GM18498 (cell line): ENCODE data around the gene TMEM255B.

Experiments
- ATAC-seq: cut with Tn5 transposase; IDR thresholded peaks from one replicate; pipeline ENCODE4 v1.9.1; 2021; ENCODE audit warnings: mild to moderate bottlenecking, moderate library complexity; ENCODE audit not compliant: unreplicated experiment

The TMEM255B gene

DNA sequence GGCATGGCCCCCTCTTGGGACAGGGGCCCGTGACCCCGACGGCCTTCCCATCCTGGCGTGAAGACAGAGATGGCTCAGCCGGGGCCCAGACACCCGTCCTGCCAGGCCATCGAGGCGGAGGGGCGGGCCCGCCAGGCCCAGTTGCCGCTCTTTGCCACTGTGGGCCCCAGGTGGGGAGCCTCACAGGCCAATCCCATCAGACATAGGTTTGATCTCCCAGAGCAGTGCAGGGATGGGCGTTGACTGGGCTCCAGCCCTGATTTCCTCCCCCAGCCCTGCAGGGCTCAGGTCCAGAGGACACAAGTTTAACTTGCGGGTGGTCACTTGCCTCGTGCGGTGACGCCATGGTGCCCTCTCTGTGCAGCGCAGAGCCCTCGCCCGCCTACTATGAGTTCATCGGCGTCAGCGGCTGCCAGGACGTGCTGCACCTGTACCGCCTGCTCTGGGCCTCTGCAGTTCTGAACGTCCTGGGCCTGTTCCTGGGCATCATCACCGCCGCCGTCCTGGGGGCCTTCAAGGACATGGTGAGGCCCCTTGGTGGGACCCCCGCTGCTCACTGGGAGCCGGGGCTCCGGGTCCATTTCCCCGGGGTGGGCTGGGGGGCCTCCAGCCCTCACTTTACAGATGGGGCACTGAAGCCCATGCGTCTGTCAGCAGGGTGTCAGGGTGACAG lies 42.4 kb downstream of the TMEM255B start:
- ATAC-seq: no peak

DNA sequence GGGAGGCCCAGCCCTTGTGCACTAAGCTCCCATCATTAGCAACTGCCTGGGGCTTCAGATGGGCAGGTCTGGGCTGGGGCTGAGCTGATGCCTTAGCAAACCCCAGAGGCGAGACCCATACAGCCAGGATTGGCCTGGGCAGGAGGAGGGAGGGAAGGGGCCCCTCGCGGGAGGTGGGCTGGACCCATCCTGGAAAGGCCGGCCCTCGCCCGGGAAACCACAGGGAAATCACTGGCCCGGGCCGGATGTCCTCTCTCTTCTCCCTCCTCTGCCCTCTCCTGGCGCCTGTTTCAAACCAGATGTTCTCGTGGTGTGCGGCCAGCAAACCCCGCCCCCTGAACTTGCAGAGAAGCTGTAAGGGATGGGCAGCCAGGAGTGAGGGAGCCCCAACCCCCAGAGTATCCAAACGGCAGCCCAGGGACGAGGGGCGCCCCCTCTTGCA lies 43.1 kb downstream of the TMEM255B start:
- ATAC-seq: no peak

DNA sequence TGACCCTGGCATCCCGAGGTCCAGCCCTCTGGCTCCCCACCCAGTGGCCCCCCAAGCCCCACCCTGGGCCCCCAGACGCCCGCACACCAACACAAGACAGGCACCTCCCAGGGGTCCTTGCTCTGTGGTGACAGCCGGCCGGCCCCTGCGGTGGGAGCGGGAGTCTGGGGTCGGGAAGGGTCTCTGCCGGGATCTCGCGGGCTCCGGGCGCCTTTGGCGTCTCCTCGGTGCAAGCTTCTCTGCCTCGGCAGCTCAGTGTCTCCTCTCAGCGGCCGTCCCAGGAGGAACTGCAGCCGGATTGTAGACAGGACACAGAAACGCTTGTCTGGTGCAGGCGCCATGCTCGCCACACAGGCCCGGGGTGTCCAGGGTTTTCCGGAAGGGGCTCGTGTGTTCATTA lies 43.7 kb downstream of the TMEM255B start:
- ATAC-seq: no peak

DNA sequence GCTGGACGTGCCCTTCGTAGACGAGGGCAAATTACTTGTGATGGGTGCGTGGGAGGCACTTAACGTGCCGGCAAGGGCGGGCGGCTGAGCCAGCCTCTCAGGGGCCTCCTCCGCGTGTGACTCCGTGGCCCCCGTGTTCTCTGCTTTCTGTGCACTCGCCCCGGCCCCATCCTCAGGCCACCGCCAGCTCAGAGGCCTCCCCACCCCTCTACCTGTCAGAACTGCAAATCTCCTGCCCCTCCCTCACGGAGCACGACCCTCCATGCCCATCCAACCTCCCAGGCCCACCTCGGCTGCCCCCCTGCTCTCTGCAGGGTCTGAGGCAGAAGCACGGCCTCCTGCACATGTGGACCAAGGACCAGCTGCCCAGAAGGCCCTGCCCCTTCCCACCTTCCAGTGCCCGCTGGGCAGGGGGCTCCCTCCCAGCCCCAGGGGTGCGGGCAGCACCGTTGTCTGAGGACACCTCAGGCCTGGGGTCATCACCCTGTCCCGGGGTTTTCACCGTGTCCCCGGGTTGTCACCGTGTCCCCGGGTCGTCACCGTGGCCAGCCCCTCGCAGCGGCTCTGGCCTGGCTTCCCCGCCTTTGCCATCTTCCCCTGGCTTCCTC lies 44.5 kb downstream of the TMEM255B start:
- no peak for ATAC-seq

DNA sequence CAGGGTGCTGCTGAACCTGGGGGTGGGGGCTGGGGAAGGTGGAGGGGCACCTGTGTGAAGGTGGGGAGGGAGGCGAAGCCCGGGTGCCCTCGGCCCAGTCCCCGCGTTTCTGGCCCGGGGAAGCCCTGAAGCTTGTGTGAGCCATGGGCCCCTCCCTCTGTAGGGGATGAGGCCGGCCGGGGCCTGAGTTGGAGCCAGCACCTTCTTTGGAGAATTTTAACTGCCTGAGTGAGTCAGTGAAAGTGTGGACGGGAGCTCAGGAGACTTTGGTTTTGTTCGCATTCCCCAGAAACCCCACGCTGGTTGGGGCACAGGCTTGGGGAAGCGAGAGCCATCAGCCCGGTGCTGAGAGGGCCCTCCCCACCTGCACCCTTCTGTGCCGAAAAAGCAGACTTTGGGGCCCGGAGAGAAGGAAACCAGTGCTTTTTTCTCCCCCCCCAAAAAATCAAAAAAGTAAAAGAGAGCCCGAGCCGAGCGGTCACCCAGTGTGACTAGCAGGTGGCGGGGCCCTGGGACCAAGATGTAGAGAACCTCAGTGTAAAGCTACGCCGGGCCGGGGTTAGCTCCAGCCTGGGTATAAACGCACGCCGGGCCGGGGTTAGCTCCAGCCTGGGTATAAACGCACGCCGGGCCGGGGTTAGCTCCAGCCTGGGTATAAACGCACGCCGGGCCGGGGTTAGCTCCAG lies 45.1 kb downstream of the TMEM255B start:
- ATAC-seq: no peak

DNA sequence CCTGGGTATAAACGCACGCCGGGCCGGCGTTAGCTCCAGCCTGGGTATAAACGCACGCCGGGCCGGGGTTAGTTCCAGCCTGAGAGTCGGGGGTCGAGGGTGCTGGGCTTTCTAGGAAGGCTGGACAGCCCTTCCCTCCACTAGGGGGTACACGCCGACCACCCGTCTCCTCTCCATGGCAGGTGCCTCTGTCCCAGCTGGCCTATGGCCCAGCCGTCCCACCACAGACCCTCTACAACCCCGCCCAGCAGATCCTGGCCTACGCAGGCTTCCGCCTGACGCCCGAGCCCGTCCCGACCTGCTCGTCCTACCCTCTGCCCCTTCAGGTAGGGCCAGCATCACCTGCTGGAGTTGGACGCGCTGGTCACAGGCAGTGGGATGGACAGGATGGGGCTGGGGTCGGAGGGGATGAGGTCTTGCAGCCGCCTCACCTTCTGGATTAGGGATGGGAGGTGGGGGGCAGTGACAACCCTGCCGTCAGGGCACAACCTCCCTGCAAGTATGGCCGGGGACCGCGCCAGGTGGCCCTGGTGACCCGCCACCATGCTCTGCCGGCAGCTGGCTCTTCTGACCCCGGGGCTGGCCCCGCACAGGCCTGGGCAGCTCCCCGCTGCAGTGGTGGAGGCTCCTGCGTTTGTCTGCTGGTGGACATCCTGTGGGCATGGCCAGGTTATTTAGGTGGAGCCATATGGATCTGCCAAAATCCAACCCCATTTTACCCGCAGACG lies 45.8 kb downstream of the TMEM255B start:
- ATAC-seq: no peak

DNA sequence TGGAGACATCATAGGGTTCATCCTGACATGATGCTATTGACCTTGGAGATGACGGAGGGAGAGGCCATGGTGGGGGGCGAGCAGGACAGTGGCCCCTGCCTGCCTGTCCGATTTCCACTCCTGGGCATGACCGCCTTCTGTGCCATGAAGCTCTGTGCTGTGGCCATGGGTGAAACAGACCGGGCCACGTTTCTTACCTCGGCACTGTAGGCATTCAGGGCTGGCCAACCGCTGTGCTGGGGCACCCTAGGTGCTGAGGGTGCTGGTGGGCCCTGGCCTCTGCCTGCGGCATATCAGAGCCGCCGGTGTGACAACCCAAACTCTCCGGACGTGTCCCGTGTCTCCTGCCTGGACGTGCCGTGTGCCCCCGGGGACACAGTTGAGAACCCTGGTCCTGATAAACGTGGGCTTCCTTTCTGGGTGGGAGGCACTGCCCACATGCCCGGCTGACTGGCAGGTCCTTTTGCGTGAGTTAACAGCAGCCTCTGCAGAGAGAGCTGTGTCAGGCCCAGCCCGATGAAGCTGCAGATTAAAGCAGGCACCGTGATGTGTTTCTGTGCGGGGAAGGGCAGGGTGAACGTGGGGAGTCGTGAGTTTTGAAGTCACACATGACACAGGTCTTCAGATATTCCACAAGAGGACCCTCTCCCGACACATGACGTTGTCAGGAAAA lies 46.5 kb downstream of the TMEM255B start:
- no peak for ATAC-seq

DNA sequence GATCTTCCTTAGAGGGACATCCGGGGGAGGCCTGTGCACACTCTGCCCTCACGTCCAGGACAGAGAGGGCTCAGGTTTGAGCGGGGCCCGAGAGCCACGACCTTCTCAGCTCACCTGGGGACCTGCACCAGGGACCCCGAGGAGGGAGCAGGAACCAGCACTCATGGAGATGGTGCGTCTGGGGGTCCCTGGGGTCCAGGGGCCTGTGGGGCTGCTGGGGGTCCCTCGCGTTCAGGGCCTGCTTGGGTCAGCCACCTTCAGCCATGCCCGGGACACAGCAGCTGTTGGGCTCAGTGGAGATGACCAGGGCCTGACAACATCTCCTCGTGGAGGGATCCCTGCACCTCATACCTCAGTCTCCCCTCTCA lies 47.1 kb downstream of the TMEM255B start:
- ATAC-seq: no peak

DNA sequence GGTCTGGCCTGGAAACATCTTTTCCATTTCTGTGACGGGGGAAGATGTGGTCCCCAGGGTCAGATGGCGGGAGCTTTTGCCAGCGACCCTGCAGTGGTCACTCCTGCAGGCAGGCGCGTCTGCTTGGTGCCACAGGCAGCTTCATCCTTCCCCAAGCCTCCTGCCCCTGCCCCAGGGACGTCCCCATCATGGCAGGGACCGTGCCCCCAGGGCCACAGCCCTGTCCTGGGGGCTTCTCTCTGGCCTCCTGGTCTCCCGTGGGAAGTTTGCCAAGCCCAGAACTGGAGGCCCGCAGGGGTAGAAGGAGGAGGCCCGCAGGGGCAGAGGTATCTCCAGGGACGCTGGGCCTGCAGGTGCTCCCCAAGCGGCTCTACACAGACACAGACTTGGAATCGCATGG lies 47.5 kb downstream of the TMEM255B start:
- ATAC-seq: no peak

DNA sequence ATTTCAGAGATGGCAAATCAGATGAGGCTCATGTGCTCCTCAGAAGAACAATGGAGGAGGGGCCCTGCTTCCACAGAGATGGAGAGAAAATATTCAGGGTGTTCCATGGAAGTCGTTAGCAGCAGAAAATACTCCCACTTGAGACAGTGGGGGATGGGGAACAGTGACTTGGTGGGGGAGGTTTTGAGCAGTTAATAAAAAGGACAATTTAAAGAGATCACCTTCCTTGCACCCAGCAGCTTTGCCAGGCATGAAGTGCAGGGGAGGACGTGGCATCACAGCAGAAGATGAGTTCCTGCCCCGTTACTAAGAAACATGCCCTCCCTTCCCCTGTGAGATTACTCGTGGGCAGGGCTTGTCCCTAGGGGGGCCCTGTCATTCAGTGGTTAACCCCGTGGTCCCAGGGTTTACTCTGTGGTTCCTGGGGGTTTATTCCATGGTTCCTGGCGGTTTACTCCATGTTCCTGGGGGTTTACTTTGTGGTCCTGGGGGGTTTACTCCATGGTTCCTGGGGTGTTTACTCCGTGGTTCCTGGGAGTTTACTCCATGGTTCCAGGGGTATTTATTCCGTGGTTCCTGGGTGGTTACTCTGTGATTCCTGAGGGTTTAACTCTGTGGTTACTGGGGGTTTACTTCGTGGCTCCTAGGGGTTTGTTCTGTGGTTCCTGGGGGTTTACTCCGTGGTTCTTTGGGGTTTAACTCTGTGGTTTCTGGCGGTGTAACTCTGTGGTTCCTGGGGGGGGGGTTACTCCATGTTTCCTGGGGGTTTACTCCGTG lies 49.2 kb downstream of the TMEM255B start:
- no peak for ATAC-seq

DNA sequence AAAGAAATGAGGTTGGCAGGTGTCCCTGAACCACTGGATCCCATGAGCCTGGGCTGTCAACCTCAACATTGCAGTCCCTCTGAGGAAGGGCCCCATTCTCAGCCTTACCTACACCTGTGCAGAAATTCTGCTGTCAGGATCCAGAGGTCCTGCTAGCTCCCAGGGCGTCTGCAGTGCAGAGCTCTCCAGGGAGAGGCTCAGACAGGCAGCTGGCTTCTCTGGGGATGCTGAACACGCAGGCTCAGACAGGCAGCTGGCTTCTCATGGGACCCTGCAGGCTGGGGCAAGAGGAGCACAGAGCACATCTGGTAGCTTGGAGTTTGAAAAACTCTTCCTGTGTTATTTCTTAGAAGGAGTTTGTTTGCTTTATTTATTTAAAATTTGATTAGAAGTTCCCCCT lies 50.9 kb downstream of the TMEM255B start:
- no peak for ATAC-seq

DNA sequence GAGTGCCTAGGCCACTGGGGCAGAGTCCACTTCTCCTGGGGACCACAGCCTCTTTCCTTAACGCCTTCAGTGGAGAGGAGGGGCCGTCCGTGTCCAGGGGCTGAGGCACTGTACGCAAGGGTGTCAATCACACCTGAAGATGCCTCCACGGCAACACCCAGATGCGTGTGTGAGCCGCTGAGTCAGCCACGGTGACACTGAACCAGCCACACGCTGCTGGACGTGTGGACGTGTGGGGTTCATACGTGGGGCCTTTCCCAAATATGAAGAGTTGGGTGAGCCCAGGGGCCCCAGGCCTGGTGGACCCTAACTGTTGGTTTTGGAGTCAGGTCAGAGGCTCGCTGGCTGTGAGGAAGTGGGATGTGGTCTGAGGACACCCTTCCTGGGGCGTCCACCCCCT lies 51.6 kb downstream of the TMEM255B start:
- no peak for ATAC-seq

DNA sequence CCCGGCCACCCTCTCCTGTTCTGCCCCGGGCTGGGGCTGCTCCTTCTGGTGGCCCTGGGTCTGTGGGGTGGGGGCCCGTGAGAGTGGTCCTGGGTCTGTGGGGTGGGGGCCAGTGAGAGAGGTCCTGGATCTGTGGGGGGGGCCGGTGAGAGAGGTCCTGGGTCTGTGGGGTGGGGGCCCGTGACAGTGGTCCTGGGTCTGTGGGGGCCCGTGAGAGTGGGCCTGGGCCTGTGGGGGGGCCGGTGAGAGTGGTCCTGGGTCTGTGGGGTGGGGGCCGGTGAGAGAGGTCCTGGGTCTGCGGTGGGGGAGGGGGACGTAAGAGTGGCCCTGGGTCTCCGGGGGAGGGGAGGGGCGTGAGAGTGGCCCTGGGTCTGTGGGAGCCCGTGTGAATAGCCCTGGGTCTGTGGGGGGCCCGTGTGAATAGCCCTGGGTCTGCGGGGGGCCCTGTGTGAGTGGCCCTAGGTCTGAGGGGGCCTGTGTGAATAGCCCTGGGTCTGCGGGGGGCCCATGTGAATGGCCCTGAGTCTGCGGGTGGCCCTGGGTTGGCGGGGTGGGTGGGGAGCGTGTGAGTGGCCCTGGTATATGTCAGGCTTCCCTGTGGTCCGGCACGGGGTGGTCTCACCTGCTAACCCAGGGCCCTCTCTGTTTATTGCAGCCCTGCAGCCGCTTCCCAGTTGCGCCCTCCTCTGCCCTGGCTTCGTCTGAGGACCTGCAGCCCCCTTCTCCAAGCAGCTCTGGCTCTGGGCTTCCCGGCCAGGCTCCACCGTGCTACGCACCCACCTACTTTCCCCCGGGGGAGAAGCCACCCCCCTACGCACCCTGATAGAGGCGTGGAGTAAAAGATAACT lies 52.3 kb downstream of the TMEM255B start:
- no peak for ATAC-seq

DNA sequence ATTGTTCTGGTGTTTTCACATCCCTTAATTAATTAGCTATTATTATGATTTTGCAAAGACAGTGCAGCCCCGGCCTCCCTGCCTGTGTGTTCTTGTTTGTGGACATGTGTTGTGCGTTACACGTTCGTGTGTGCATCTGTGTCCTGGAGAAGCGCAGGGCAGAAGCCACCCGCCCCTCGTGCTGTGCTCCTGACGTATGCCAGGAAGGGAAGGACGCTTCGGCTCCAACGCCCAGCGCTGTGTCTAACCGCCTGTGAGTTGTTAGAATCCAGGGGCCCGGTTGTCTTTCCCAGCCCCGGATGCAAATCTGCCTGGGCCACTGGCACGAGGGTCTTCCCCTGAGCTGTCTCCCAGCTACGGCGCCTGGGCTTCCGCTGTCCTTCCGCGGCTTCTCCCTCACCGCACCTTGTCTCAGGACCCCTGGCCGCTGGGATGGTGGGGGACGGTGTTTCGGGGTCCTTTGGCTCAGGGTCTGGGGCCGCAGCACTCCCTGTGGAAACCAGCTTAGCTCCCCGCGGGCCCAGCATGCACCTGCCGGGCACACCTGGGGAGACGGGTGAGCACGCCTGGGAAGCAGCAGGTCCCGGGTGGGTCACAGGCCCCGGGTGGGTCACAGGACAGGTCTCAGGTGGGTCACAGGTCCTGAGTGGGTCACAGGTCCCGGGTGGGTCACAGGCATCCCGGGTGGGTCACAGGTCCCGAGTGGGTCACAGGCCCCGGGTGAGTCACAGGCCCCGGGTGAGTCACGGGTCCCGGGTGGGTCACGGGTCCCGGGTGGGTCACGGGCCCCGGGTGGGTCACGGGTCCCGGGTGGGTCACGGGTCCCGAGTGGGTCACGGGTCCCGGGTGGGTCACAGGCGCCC lies 53.4 kb downstream of the TMEM255B start:
- ATAC-seq: no peak

DNA sequence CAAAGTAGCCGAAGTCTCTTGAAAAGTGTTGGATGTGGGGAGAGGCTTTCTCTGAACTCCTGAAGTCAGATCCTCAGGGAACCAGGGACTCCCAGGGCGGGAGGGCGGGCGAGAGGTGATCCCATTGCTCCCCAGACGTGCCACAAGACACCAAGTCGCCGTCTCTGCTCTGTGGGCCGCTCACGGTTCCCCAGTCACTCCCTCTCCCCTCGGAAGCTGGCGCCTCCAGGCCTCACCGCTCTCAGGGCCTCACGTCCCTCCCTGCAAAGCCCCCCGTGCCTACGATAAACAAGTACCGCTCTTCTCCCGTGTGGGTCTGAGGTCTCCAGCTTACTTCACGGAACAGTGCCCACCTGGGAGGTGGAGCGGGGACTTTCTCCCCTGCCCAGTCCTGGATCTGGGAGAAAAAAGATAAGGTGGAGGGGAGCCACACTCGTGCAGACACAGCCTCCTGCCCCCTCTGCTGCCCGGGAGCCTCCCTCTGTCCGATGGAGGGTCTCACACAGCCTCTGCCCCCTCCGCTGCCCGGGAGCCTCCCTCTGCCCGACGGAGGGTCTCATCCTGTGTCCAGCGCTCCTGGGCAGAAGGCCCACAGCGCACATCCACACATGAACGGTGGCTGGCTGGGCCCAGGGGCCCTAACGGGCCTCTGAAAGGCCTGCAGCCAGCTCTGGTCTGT lies 54.2 kb downstream of the TMEM255B start:
- ATAC-seq: no peak

DNA sequence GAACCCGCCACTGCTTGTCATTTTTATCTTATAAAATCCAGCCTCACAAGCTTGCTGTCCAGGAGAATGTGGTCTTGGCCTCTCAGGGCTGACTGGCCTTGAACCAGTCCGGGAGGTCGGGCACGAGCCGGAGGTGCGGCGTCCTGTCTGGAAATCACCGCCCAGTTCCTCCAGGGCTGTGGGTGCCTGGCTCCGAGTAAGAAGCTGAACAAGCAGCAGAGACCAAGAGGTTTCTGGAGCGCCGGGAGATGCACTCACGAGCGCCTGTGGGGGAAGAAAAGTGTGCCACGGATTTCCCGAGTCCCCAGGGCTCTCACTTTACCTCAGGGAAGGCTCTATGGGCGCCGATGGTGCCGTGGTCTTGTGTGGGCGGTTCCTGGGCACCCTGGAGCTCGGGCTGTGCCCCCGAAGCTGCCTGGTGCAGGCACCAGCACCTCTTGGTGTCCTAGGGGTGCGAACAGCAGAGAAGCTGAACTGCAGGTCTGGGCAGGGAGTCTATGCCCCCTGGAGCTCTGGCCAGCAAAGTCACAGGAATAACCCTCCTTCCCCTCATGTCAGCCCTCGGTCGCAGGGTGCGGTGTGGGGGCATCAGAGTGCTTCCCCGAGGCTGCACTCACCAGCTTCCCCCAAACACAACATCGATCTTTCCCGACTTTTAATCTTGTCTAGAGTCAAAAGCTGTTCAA lies 54.9 kb downstream of the TMEM255B start:
- ATAC-seq: no peak

DNA sequence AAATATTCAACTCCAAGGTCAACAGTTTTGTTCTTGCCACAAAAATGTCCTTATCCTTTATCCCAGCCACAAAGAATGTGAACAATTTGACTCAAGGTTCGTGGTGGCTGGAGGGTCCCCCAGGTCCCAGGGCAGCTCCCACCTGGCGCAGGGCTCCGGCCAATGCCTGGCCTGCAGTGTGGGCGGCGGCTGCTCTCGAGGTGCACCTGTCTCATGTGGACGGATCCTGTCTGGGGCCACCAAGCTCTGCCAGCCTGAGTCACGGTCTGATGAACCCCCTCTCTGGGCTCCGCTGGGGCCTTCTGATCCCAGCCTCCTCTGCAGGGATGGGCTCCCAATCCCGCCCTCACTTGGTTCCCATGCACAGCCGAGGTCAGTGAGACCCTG lies 55.4 kb downstream of the TMEM255B start:
- ATAC-seq: no peak
